Measurements from ENCODE around the gene FFAR3. TPM values are rescaled to one million over a fixed set of nuclear protein-coding genes. Genes with fewer than 3 reads are reported as not detected.

Gene FFAR3
- total RNA-seq, 1 donor from 2014 or later = under 0.01 TPM

- no peak for DNase-seq
Observed at GRCh38 chr19:35331551-35332214, 26.6 kb upstream of the FFAR3 start.

GRCh38 chr19:35332817-35333216 is 25.4 kb upstream of the FFAR3 start:
- DNase-seq = peak; percentile 10

- DNase-seq = no peak
Observed at GRCh38 chr19:35334144-35334753, 24.0 kb upstream of the FFAR3 start.

GRCh38 chr19:35336166-35336955 is 21.9 kb upstream of the FFAR3 start:
- no peak for DNase-seq

DNA sequence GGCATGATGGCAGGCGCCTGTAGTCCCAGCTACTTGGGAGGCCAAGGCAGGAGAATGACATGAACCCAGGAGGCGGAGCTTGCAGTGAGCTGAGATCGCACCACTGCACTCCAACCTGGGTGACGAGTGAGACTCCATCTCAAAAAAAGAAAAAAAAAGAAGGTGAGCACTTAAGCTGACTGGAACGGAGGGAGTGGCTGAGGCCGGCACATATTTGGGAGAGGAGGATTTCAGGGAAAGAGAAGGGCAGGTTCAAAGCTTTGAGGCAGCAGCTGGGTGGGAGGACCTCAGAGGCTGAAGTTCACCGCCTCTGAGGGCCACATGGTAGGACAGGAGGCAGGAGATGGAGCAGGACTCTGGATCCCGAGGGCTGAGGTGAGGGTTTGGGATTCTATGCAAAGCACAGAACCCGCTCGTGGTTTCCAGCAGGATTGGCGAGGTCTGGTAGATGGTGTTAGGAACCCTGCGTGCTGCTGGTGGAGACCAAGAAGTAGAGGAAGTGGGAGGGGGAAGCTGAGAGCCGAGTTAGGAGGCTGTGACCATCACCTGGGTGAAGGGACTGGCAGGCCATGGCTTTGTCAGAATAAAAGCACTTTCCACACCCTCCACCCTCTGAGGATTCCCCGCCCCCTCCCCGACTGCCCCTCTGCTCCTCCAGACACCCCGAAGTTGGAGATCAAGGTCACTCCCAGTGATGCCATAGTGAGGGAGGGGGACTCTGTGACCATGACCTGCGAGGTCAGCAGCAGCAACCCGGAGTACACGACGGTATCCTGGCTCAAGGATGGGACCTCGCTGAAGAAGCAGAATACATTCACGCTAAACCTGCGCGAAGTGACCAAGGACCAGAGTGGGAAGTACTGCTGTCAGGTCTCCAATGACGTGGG is 20.9 kb upstream of the FFAR3 start:
- no peak for DNase-seq

GRCh38 chr19:35337984-35338296 is 20.3 kb upstream of the FFAR3 start:
- DNase-seq = no peak

- DNase-seq = no peak
Observed at GRCh38 chr19:35340431-35340830, 17.8 kb upstream of the FFAR3 start.

- DNase-seq = no peak
Observed at GRCh38 chr19:35341006-35341405, 17.3 kb upstream of the FFAR3 start.

DNA sequence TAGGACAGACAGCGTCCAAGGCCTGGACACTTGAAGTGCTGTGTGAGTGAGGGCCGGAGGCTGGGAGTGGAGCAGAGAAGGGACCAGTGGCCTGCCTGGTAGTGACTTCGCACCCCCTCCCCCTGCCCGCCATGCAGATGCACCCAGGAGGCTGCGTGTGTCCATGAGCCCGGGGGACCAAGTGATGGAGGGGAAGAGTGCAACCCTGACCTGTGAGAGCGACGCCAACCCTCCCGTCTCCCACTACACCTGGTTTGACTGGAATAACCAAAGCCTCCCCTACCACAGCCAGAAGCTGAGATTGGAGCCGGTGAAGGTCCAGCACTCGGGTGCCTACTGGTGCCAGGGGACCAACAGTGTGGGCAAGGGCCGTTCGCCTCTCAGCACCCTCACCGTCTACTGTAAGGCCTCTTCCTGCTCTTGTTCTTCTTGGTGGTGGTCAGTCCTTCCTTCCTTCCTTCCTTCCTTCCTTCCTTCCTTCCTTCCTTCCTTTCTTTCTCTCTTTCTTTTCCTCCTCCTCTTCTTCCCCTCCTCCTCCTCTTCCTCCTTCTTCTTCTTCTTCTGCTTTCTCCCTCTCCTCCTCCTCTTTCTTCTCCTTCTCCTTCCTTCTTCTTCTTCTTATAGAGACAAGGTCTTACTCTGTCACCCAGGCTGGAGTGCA is 16.6 kb upstream of the FFAR3 start:
- DNase-seq = no peak

DNA sequence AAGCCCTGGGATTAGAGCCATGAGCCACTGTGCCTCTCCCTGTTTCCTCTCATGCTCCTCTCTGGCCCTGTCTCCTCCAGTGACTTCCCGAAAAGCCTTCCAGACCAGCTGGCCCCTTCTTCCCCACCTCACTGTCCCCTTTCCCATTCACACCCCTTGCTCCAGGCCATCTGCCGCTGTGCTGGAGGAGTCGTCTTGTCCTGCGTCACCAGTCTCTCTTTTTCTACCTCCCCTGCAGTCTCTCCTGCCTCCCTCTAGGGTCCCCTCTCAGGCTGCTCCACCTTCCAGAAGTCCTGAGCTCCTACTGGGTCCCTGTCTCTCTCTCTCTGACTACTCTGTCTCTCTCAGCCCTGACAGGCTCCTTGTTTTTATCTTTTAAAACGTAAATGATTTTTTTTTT is 15.8 kb upstream of the FFAR3 start:
- no peak for DNase-seq

DNA sequence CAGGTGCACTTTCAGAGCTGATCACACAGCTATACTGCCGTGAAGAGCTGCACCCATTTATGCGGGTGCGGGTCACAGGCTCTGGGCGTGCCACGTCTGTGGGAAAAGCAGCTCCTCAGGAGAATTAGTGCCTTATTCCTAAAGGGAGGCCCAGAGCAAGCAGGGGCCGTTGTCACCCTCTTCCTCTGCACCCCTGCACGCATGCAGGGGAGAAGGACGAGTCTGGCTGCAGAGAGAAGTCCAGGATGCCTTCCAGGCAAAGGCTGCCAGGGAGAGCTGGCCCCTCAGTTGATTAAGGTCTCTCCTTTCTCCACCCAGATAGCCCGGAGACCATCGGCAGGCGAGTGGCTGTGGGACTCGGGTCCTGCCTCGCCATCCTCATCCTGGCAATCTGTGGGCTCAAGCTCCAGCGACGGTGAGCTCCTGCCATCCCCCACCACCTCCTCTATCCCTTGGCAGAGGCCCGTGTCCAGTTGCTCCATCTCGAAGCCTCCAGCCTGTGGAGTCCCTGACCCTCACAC is 13.7 kb upstream of the FFAR3 start:
- DNase-seq = no peak

- no peak for DNase-seq
Observed at GRCh38 chr19:35345671-35346111, 12.6 kb upstream of the FFAR3 start.

DNA sequence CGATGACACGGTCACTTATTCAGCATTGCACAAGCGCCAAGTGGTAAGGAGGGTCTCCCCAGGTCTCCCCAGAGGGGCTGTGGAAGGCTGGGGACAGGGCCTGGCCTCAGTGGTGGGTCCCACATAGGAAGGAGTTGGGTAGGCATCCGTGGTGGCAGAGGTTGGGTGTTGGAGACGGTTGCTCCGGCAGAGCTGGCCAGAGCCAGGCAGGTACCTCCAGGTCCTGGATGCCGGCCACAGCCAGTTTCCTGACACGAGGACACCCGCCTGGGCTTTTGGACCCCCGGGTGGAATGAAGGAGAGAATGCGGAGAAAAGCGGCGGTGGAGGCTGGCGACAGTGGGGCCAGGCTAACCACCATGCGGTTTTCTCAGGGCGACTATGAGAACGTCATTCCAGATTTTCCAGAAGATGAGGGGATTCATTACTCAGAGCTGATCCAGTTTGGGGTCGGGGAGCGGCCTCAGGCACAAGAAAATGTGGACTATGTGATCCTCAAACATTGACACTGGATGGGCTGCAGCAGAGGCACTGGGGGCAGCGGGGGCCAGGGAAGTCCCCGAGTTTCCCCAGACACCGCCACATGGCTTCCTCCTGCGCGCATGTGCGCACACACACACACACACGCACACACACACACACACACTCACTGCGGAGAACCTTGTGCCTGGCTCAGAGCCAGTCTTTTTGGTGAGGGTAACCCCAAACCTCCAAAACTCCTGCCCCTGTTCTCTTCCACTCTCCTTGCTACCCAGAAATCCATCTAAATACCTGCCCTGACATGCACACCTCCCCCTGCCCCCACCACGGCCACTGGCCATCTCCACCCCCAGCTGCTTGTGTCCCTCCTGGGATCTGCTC is 11.8 kb upstream of the FFAR3 start:
- DNase-seq = no peak

- DNase-seq = no peak
Observed at GRCh38 chr19:35347171-35347929, 10.9 kb upstream of the FFAR3 start, which contains the start of gene FFAR1. Gene FFAR1, plus strand, starts transcription at chr19:35347902. Its CDS starts 3,650 bp downstream, at chr19:35351552.

GRCh38 chr19:35347930-35348298 is 10.3 kb upstream of the FFAR3 start:
- DNase-seq = no peak

- DNase-seq = no peak
Observed at GRCh38 chr19:35348911-35349611, 9.2 kb upstream of the FFAR3 start.

DNA sequence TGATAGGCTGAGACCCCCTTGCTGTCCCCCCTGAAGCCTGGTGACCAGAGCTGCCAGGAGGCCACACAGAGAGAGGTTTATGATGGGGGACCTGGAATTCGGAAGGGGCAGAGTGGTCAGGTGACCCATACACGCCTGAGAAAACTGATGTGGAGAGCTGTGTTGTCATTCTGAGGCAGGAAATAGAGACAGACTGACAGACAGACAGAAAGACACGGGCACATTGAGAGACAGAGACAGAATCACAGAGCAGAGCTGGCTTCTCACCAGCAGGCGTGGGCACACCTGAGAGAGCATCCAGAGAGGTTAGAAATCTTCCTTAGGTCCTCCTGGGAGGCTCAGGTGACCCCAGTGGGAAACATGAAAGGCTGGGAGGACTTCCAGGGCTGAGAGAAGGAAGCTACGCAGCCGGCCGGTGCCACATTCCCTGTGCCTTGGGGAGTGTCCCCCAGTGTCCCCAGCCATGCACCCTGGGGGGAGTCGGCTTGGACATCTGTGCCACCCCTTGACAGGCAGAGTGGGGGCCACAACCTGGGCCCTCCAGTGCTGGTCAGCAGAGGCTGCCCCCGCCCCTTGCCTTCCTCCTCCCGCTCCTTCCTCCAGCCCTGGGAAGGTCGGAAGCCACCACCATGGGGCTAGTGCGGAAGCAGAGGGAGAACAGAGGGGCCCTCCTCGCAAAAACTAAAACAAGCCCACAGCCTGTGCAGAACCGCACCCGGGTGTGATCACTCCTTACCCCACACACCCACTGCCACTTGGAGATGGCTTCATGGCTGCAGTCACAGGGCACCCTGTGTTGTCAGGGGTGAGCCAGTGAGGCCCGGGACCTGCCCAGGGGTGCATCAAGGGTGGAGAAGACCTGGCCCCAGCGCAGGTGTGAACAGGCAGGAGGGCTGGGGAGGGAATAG is 8.4 kb upstream of the FFAR3 start:
- no peak for DNase-seq

DNA sequence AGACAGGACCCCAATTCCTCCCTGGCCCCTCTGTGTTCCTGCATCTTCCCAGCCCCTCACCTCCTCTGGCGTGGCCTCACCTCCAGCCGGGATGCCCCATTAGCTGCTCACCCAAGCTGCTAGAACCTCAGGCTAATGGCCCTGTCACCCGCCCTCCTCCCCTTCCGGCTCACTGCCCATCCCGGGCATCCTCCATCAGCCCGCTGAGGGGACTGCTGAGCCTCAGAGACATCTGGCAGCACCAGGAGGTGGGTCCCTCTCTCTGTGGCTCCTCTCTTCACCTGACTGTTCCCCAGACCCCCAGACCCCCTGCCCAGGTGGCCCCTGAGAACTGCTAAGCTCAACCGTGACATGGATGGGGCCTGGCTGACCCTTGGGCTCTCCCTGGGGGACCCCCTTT is 7.7 kb upstream of the FFAR3 start:
- DNase-seq = no peak
